ENCODE data around the gene PDE4D.

The PDE4D gene

DNA sequence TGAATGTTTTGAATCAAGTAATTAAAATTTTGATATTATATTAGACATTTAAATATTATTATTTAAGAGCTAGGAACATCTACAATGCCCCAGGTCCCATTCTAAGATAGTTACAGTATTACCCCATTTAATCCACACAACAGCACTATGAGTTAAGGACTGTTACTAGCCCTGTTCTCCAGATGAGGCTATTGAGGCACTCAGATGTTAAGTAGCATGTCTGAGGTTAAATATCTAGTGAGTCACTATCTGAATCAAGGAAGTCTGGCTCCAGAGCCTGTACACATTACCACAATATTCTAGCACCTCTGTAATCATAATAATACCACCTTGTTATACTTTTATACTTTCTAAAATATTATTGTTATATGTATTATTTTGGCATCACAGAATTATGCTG lies 304.6 kb downstream of the PDE4D start:
- no peak overlapping the region for H3K4me3 ChIP-seq (ENCODE audit: low read length)
- DNase-seq (ENCODE audit: low read depth), result peak; percentile 45
- TF ChIP-seq, protein P1, sequence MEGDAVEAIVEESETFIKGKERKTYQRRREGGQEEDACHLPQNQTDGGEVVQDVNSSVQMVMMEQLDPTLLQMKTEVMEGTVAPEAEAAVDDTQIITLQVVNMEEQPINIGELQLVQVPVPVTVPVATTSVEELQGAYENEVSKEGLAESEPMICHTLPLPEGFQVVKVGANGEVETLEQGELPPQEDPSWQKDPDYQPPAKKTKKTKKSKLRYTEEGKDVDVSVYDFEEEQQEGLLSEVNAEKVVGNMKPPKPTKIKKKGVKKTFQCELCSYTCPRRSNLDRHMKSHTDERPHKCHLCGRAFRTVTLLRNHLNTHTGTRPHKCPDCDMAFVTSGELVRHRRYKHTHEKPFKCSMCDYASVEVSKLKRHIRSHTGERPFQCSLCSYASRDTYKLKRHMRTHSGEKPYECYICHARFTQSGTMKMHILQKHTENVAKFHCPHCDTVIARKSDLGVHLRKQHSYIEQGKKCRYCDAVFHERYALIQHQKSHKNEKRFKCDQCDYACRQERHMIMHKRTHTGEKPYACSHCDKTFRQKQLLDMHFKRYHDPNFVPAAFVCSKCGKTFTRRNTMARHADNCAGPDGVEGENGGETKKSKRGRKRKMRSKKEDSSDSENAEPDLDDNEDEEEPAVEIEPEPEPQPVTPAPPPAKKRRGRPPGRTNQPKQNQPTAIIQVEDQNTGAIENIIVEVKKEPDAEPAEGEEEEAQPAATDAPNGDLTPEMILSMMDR (conservative IDR thresholded peaks at IDR 0.05; ENCODE audit: low read length), result no peak

DNA sequence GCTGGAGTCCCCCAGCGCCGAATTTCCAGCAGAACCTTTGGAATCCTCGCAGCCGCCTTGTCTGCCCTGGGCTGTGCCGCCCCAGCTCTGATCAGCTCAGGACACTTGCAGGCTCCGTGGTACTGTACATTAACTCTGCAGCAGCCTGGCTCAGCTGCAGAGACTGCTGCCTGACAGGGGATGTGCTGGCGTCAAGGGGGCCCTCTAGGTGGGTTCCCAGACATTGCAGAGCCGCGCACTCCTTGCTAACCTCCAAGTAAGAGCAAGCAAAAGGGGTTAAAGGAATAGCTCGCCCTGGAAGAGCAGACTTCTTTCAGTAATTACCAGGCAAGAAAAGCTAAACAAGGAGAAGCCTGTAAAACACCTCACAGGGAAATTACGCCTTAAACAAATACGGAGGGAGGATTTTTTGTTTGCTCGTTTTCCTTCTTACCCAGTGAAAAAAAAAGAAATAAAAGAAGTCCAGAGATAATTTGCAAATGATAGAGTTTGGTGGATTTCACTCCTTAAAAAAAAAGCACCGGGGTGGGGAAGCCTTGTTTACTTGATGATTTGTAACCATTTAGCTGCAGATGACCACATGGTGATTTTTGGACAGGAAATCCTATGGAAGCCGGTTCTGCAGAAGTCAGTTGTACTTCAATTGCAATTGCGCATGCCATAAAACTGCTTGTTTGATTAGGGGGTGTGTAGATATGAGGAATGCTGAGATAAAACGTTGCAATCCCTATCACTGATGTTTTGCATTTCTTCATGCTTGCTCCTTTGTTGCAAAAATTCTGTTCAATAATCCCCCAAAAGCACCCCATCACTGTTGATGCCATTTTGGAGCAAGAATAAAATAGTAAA lies 305.8 kb downstream of the PDE4D start:
- DNase-seq (ENCODE audit: low read depth), result peak; percentile 67
- TF ChIP-seq, protein P1 (conservative IDR thresholded peaks at IDR 0.05; ENCODE audit: low read length), result no peak; the same call in 1 of the 2 replicates
- H3K4me3 ChIP-seq (ENCODE audit: low read length), result peak overlapping the region; percentile 45

DNA sequence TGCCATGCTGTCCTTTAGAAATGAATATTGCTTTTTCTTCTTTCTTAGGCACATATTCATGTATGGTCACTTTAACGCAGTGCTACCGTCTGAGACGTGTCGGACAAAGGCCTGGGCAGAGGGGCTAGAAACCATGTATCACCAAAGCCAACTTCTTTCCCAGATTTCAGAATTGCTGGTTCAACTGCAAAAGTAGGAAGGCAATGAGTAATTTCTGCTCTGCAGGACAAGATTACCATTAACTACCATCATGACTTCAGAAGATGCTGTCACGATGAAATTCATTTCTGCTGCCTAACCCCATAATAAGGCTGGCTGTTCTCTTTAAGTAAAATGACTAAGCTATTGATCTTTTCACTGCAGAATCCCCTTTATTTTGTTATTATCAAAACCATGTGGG lies 306.7 kb downstream of the PDE4D start:
- TF ChIP-seq, protein P1 (conservative IDR thresholded peaks at IDR 0.05; ENCODE audit: low read length), result no peak
- DNase-seq (ENCODE audit: low read depth), result no peak
- H3K4me3 ChIP-seq (ENCODE audit: low read length), result no peak overlapping the region

DNA sequence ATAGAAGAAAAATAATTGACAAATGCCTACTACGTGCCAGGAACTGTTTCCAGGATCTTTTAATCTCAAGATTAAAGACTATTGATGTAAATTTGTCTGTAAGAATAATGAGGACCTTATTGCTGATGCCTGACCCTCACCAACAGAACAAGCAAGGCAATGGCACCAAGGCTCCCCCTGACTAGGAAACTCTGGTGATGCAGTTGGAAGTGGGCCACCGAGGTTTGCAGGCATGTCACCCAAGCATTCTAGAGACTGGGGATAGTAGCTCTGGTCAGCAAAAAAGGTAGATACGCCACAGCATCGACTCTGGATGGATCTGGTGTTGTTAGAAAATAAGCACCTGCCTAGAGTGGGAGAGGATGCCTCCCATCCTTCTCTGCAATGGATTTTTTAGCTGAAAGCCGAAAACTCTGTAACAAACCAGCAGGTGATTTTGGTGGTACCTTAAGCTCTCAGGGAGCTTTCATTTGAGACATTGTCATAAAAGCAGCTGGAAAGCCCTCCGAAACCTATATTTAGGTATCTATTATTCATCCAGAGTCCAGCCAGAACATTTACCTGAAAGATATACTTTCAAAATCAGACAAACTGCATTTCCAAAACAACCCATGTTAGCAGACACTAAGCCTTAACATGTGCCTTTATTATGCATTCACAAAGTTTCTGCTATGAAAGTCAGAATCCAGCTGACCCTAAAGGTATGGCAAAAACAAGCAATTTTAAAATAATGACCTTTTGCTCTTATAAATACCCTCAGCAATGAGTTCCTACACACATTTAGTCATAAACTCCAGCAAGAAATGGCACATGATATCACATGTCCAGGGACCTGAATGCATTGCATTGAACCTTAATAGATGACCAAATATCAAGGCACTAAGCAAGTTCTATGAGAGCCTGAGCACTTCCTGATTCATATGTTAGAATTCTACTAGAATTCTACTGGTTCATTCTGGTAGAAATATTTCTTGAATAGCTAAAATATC lies 308.4 kb downstream of the PDE4D start:
- H3K4me3 ChIP-seq (ENCODE audit: low read length), result no peak overlapping the region
- TF ChIP-seq, protein P1 (conservative IDR thresholded peaks at IDR 0.05; ENCODE audit: low read length), result no peak
- DNase-seq (ENCODE audit: low read depth), result no peak

DNA sequence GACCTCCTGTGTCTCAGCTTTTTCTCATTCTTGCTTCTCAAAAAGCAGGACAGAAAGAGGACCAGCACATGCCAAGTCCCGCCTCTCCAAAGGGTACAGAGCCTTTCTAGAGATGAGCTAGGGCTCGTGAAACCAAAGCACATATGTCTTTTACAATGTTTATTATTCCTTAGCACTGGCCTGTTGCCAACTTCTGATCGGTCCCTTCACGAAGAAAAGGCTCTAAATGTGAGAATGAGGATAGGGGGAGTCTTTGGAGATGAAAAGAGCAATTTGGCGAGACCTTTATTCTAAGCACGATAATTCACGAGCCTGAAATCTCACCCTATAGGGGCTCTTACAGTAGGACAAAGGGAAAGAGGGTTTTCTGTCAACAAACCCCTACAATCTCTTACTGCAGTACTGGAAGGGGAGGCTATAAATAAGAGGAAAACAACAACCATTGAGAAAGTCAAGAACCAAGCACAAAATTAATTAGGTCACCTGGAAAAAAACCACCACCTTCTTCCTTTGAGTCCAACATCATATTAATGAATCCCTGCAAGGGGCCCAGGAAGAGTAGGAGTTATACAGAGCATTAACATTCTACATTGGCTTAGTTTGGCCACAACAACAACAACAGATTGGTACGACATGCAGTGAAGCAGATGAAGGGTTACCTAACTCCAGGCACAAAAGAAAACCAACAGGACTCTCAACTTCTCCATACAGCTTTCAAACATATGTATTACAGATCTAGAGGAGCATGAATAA lies 309.5 kb downstream of the PDE4D start:
- TF ChIP-seq, protein P1 (conservative IDR thresholded peaks at IDR 0.05; ENCODE audit: low read length), result no peak
- DNase-seq (ENCODE audit: low read depth), result no peak
- H3K4me3 ChIP-seq (ENCODE audit: low read length), result no peak overlapping the region

DNA sequence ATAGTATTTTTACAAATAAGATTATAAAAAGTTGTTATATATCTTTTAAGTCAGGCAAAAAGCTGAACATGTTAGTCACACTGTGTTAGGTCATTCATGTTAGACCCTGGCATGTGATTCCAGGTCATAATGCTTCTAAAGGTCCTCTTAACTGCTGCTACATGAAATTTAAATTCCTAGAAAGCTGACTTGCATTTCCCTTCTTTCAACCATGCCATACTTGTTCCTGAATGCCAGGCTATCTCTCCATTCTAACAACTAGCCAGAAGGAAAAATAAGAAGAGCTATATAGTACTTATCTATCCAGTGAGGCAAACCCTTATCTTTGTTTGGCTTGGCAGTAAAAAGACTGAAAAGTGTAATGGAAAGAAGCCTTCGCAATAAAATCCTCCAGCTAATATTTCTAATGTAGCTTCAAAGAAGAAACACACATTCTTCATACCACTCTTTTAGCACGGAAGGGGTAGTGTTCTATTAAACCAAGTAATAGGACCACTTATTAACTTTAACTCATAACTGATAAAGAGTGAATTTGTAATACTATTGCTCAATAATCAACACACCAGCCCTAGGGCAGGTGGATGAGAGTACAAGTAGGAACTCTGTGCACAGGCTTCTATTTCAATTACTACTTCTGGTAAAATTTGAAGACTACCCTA lies 310.2 kb downstream of the PDE4D start:
- DNase-seq (ENCODE audit: low read depth), result no peak
- TF ChIP-seq, protein P1 (conservative IDR thresholded peaks at IDR 0.05; ENCODE audit: low read length), result no peak
- H3K4me3 ChIP-seq (ENCODE audit: low read length), result no peak overlapping the region

Measured in AG10803 (cell line).